ENCODE data around the gene WASF2.

GRCh38 chr1:27357281-27358037 lies 132.5 kb downstream of the WASF2 start:
- TF ChIP-seq POLR2AphosphoS5 (IDR thresholded peaks at IDR 0.05; ENCODE audit: low read depth, low read length): no peak
- TF ChIP-seq TAF1 (IDR thresholded peaks at IDR 0.05; ENCODE audit: borderline replicate concordance, insufficient read depth, low read length): no peak
- no peak for TF ChIP-seq REST (IDR thresholded peaks at IDR 0.05; ENCODE audit: insufficient read depth in 1 of 2, low read depth in 2 of 2, low read length in 2 of 2)
- no peak for TF ChIP-seq SIN3A (IDR thresholded peaks at IDR 0.05; ENCODE audit: borderline replicate concordance, insufficient read depth, low read length)

Data from PFSK-1 (cell line).